GM12874 (cell line): ENCODE results near the gene RAB44.

Experiments used
- CTCF ChIP-seq: IDR thresholded peaks from 2 replicates; pipeline ENCODE4 v1.5.1; 2011; ENCODE audit warnings: low read depth, mild to moderate bottlenecking, control low read depth, low read length, moderate library complexity; ENCODE audit not compliant: insufficient read depth

RAB44 gene

DNA sequence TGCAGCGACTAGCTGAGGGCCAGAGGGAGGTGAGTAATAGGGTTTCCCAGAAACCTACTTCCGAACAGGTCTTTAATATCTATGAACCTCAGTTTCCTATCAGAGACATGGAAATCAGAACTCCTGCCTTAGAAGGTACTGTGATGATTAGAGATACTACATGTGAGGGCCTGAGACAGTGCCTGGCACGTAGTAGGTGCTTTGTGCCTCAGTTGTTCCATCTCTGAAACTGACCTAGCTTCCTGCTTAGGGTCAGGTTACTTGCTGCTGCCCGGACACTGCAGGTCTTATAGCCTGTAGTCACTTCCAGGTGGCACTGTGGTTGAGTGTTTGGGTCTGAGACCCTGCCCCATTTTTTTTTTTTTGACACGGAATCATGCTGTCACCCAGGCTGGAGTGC, 20.9 kb downstream of the RAB44 start:
- no peak for TF ChIP-seq CTCF

DNA sequence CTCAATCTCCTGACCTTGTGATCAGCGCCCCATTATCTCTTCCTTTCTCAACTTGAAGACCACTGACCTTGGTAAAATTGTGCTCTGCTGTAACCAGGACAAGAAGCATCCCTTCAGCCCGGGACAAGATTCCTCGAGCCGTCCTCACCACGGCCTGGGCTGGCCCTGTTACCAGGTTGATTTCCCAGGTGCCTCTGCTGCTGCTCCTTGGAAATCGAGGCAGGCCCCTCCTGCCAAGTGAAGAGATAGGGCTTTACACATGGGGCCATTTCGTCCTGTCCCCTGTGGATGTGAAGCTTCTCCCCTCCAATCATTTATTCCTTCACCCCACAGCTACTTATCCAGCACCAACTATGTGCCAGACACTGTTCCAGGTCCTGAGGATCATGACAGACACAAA, 21.5 kb downstream of the RAB44 start:
- no peak for TF ChIP-seq CTCF

GRCh38 chr6:36720251-36721141, 22.9 kb downstream of the RAB44 start:
- TF ChIP-seq CTCF, result no peak

- TF ChIP-seq CTCF, result no peak
Measured at GRCh38 chr6:36721369-36722140, 23.9 kb downstream of the RAB44 start.

DNA sequence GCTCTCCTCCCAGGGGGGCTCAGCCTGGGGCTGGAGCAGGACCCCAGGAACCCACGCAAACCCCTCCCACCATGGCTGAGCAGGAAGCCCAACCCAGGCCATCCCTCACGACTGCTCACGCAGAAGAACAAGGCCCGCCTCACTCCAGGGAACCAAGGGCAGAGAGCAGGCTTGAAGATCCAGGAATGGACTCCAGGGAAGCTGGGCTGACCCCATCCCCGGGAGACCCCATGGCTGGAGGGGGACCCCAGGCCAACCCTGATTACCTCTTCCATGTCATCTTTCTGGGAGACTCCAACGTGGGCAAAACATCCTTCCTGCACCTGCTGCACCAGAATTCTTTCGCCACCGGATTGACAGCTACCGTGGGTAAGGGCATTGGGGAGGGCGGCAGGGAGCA, 24.7 kb downstream of the RAB44 start:
- no peak for TF ChIP-seq CTCF

GRCh38 chr6:36722879-36723278, 25.3 kb downstream of the RAB44 start:
- no peak for TF ChIP-seq CTCF
